ENCODE measurements around the gene NUMB. TPM values are rescaled to one million over a fixed set of nuclear protein-coding genes. Genes with fewer than 3 reads are reported as not detected.

NUMB gene
- total RNA-seq, 3 donors from 2014 or later (not counting 1 experiment from before 2014, with no cell fraction given), result 50.0 to 67.4 (median 56.3) TPM

DNA sequence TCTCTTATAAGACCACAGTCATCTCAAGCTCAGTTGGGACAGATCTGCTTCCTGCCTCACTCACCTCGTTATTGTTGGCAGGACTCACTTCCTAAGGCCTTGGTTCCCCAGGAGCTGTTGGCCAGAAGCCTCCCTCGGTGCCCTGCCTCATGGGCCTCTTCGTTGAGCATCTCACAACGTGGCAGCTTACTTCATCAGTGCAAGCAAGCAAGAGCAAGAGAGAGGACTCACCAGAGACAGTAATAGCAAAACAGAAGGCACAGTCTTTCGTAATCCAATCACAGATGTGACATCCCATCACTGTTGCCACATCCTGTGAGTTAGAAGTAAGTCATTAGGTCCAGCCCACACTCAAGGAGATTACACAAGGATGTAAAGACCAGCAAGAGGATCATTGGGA is 5.1 kb upstream of the NUMB start:
- Mint-ChIP-seq H3K27me3 (ENCODE audit: low read depth in 2 of 2) (peaks cover 6 to 7% of the 10 kb centered on the region in 2 donors), H3K36me3 (no peaks in the 10 kb centered on the region), H3K9me3 (no peaks in the 10 kb centered on the region), H3K4me3 (no peak overlapping the region), H3K27ac (peak overlapping the region in 1 of 2 donors; percentile 41), H3K4me1 (peaks cover 10 to 19% of the 10 kb centered on the region in 2 donors)
- peak; percentile 14 to 49 (median 16) for ATAC-seq
- Histone ChIP-seq H3K36me3 (ENCODE audit: control insufficient read depth, insufficient read depth, low read length) (no peaks in the 10 kb centered on the region), H3K4me3 (ENCODE audit: low read length) (no peak overlapping the region), H3K4me1 (ENCODE audit: control insufficient read depth, insufficient read depth, low read length) (peaks cover 6% of the 10 kb centered on the region), H3K27me3 (ENCODE audit: control insufficient read depth, insufficient read depth, low read length) (no peaks in the 10 kb centered on the region), H3K9me3 (ENCODE audit: control insufficient read depth, insufficient read depth, low read length) (no peaks in the 10 kb centered on the region), H3K27ac (ENCODE audit: low read length) (no peak overlapping the region)
- WGBS (ENCODE audit: insufficient coverage), result 32% methylated on average over 5 of the region's 5 CpGs
- intact Hi-C loops (cut with micrococcal nuclease), result no loop called here
- TF ChIP-seq, protein P1, sequence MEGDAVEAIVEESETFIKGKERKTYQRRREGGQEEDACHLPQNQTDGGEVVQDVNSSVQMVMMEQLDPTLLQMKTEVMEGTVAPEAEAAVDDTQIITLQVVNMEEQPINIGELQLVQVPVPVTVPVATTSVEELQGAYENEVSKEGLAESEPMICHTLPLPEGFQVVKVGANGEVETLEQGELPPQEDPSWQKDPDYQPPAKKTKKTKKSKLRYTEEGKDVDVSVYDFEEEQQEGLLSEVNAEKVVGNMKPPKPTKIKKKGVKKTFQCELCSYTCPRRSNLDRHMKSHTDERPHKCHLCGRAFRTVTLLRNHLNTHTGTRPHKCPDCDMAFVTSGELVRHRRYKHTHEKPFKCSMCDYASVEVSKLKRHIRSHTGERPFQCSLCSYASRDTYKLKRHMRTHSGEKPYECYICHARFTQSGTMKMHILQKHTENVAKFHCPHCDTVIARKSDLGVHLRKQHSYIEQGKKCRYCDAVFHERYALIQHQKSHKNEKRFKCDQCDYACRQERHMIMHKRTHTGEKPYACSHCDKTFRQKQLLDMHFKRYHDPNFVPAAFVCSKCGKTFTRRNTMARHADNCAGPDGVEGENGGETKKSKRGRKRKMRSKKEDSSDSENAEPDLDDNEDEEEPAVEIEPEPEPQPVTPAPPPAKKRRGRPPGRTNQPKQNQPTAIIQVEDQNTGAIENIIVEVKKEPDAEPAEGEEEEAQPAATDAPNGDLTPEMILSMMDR (IDR thresholded peaks at IDR 0.05), result no peak
- DNase-seq, result peak in 1 of 2 donors; percentile 30

DNA sequence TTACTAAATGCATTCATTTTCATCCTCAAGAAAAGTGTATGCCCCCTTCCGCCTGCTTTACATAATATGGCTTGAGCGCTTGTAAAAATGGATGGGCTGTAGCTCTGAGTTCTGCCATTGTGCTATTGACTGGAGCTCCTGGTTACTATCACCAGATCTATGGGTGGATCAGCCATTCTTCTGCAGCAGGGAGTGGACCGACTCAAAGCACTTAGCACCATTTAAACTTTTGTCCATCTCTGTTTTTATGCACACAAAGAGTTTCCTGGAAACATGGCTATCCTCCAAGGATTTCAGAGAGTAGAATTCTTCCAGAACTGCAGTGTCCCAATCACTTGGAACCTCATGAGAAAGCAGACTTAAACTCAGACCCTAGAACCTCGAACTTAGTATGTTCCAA is 4.5 kb upstream of the NUMB start:
- no peaks in the 10 kb centered on the region for H3K9me3 ChIP-seq (ENCODE audit: control insufficient read depth, insufficient read depth, low read length)
- no peak overlapping the region for H3K4me3 ChIP-seq (ENCODE audit: low read length)
- ATAC-seq (no peak), DNase-seq (no peak)
- H3K36me3 ChIP-seq (ENCODE audit: control insufficient read depth, insufficient read depth, low read length), result no peaks in the 10 kb centered on the region
- H3K9me3 Mint-ChIP-seq, result no peaks in the 10 kb centered on the region
- no peak overlapping the region for H3K27ac ChIP-seq (ENCODE audit: low read length)
- TF ChIP-seq, protein P1 (IDR thresholded peaks at IDR 0.05), result no peak
- peaks cover 16 to 24% of the 10 kb centered on the region in 2 donors for H3K4me1 Mint-ChIP-seq
- no peaks in the 10 kb centered on the region for H3K36me3 Mint-ChIP-seq
- H3K27me3 ChIP-seq (ENCODE audit: control insufficient read depth, insufficient read depth, low read length), result no peaks in the 10 kb centered on the region
- H3K4me3 Mint-ChIP-seq, result no peak overlapping the region
- WGBS (ENCODE audit: insufficient coverage), result 72% methylated on average over 4 of the region's 4 CpGs
- H3K27me3 Mint-ChIP-seq (ENCODE audit: low read depth in 2 of 2), result peaks cover 6 to 7% of the 10 kb centered on the region in 2 donors
- intact Hi-C loops (cut with micrococcal nuclease), result no loop called here
- peaks cover 7% of the 10 kb centered on the region for H3K4me1 ChIP-seq (ENCODE audit: control insufficient read depth, insufficient read depth, low read length)
- H3K27ac Mint-ChIP-seq, result no peak overlapping the region

DNA sequence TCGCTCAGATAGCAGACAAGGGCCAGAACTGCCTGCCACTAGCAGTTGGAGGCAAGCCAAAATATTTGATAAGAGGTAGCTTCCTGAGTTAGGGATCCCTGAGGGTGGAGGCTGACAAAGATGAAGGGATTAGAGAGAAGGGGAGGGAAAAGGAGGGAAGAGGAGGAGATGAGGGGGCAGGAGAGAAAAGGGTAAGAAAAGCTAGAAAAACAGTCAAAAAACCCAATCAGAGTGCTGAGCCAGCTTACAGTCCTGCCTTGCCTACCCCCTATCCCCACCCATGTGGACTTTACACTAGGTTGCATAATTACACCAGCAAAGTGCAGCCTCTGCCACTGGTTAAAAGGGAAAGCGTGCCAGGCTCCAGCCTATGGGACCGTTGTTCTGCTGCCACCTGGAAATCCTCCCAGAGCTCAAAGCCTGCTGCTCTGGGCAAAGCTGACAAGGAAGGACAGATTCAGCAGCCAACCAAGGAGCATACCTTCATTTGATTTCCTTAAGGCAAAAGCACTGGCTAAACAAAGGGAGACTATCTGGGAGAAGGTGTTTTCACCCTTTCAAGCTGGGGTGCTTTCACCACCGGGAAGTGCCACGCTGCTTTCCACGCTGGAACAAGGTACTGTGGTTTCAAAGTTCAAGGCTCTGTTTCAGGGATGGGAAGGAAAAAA is 3.8 kb upstream of the NUMB start:
- H3K4me3 ChIP-seq (ENCODE audit: low read length), result no peak overlapping the region
- H3K27ac Mint-ChIP-seq, result no peak overlapping the region
- WGBS (ENCODE audit: insufficient coverage), result 80% methylated on average over 6 of the region's 6 CpGs

More for the DNA sequence above, 3.8 kb upstream of the NUMB start:
- Mint-ChIP-seq H3K27me3 (ENCODE audit: low read depth in 2 of 2) (peaks cover 6 to 7% of the 10 kb centered on the region in 2 donors), H3K4me1 (peaks cover 23 to 30% of the 10 kb centered on the region in 2 donors), H3K4me3 (no peak overlapping the region), H3K9me3 (no peaks in the 10 kb centered on the region), H3K36me3 (no peaks in the 10 kb centered on the region)
- Histone ChIP-seq H3K4me1 (ENCODE audit: control insufficient read depth, insufficient read depth, low read length) (peaks cover 13% of the 10 kb centered on the region), H3K9me3 (ENCODE audit: control insufficient read depth, insufficient read depth, low read length) (no peaks in the 10 kb centered on the region), H3K27ac (ENCODE audit: low read length) (no peak overlapping the region), H3K27me3 (ENCODE audit: control insufficient read depth, insufficient read depth, low read length) (no peaks in the 10 kb centered on the region), H3K36me3 (ENCODE audit: control insufficient read depth, insufficient read depth, low read length) (no peaks in the 10 kb centered on the region)
- TF ChIP-seq, protein P1 (IDR thresholded peaks at IDR 0.05), result no peak
- DNase-seq (no peak), ATAC-seq (no peak)
- intact Hi-C loops (cut with micrococcal nuclease), result no loop called here

All from natural killer cell (primary cell).